ENCODE data around the gene TJP1. TPM values are rescaled to one million over a fixed set of nuclear protein-coding genes. Genes with fewer than 3 reads are reported as not detected.
"Not testable (repeated sequence)": the region's sequence is repeated elsewhere in the genome, so short reads cannot be mapped to it uniquely, and the experiment has no call there.

TJP1 gene
- total RNA-seq, 4 donors from 2014 or later, result 72.4 to 191 (median 136) TPM

GRCh38 chr15:29820394-29821154 is 1.7 kb downstream of the TJP1 start:
- TF ChIP-seq, protein P1, sequence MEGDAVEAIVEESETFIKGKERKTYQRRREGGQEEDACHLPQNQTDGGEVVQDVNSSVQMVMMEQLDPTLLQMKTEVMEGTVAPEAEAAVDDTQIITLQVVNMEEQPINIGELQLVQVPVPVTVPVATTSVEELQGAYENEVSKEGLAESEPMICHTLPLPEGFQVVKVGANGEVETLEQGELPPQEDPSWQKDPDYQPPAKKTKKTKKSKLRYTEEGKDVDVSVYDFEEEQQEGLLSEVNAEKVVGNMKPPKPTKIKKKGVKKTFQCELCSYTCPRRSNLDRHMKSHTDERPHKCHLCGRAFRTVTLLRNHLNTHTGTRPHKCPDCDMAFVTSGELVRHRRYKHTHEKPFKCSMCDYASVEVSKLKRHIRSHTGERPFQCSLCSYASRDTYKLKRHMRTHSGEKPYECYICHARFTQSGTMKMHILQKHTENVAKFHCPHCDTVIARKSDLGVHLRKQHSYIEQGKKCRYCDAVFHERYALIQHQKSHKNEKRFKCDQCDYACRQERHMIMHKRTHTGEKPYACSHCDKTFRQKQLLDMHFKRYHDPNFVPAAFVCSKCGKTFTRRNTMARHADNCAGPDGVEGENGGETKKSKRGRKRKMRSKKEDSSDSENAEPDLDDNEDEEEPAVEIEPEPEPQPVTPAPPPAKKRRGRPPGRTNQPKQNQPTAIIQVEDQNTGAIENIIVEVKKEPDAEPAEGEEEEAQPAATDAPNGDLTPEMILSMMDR (IDR thresholded peaks at IDR 0.05), result no peak
- TF ChIP-seq POLR2A (IDR thresholded peaks at IDR 0.05), result no peak
- no peak for DNase-seq
- intact Hi-C loops (cut with DNase I; ENCODE audit: low total_unique reads), result no loop called here
- Histone ChIP-seq H3K27ac (peak overlapping the region; percentile 88 to 99), H3K4me3 (peak overlapping the region; percentile 62 to 96), H3K27me3 (no peaks in the 10 kb centered on the region), H3K9me3 (no peaks in the 10 kb centered on the region), H3K4me1 (peaks cover 0 to 6% of the 10 kb centered on the region in 2 donors), H3K36me3 (no peaks in the 10 kb centered on the region)

DNA sequence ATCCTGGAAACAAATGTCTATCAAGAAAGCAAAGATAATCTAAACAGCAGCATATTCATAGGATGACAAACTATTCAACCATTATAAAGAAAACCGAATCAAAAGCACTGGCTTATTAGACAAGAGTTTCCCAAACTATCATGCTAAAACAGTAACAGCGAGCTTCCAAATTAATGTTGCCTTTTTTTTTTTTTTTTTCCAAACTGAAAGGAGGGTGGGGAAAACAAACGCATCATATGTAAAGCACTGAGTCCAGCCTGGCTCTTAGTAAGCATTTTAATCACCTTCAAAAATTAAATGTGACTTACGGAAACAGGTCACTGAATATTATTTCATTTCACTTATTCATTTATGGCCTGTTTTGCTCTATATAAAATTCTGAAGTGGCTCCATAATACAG is 2.3 kb downstream of the TJP1 start:
- H3K27me3 ChIP-seq, result no peaks in the 10 kb centered on the region
- intact Hi-C loops (cut with DNase I; ENCODE audit: low total_unique reads), result no loop called here
- DNase-seq, result no peak

DNA sequence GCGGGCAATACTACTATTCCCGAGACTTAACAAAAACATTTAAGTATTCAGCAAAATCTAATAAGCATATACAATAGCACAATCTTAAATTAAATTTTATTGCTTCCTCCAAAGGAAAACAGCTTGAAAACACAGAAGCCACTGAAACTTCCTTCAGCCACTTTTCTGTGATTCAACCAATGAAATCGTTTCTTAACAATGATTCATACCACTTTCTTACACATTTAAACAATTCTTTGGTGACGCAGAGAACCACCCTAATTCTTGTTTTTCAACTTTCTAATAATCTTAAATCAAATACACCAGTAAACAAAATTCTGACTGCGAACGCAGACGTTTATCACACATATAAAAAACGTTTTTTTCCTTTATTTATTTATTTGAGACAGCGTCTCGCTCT is 4.1 kb downstream of the TJP1 start:
- Histone ChIP-seq H3K4me1 (peaks cover 0 to 3% of the 10 kb centered on the region in 2 donors), H3K27me3 (no peaks in the 10 kb centered on the region), H3K27ac (peak overlapping the region in 1 of 2 donors; percentile 88), H3K4me3 (no peak overlapping the region), H3K36me3 (no peaks in the 10 kb centered on the region), H3K9me3 (no peaks in the 10 kb centered on the region)
- no peak for DNase-seq
- intact Hi-C loops (cut with DNase I; ENCODE audit: low total_unique reads), result no loop called here
- TF ChIP-seq POLR2A (IDR thresholded peaks at IDR 0.05), result no peak
- TF ChIP-seq, protein P1 (IDR thresholded peaks at IDR 0.05), result no peak

More for the DNA sequence above, 2.3 kb downstream of the TJP1 start:
- no peaks in the 10 kb centered on the region for H3K9me3 ChIP-seq
- H3K36me3 ChIP-seq, result no peaks in the 10 kb centered on the region
- H3K27ac ChIP-seq, result peak overlapping the region; percentile 16 to 88
- TF ChIP-seq, protein P1 (IDR thresholded peaks at IDR 0.05), result no peak
- TF ChIP-seq POLR2A (IDR thresholded peaks at IDR 0.05), result no peak
- peak overlapping the region; percentile 62 to 96 for H3K4me3 ChIP-seq
- peaks cover 0 to 6% of the 10 kb centered on the region in 2 donors for H3K4me1 ChIP-seq

DNA sequence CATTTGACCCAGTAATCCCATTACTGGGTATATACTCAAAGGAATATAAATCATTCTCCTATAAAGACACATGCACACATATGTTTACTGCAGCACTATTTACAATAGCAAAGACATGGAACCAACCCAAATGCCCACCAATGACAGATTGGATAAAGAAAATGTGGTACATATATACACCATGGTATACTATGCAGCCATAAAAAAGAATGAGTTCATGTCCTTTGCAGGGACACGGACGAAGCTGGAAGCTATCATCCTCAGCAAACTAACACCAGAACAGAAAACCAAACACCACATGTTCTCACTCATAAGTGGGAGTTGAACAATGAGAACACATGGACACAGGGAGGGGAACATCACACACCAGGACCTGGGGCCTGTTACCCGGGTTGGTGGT is 4.8 kb downstream of the TJP1 start:
- H3K27ac ChIP-seq; H3K4me1 ChIP-seq; DNase-seq; H3K4me3 ChIP-seq; intact Hi-C loops (cut with DNase I; ENCODE audit: low total_unique reads); H3K36me3 ChIP-seq; H3K9me3 ChIP-seq; H3K27me3 ChIP-seq: not testable (repeated sequence)

GRCh38 chr15:29815000-29815710 is 7.1 kb downstream of the TJP1 start:
- peaks cover 0 to 3% of the 10 kb centered on the region in 2 donors for H3K4me1 ChIP-seq
- no peak overlapping the region for H3K27ac ChIP-seq
- no peaks in the 10 kb centered on the region for H3K9me3 ChIP-seq
- no peak overlapping the region for H3K4me3 ChIP-seq
- intact Hi-C loops (cut with DNase I; ENCODE audit: low total_unique reads), result no loop called here
- TF ChIP-seq, protein P1 (IDR thresholded peaks at IDR 0.05), result no peak
- TF ChIP-seq POLR2A (IDR thresholded peaks at IDR 0.05), result no peak
- no peaks in the 10 kb centered on the region for H3K27me3 ChIP-seq
- no peak for DNase-seq
- H3K36me3 ChIP-seq, result no peaks in the 10 kb centered on the region
